Neutrophil (primary cell): Measurements from ENCODE around the gene DNAH11.
A peak's percentile ranks its signal among the peaks of the same experiment; 100 is the strongest.
"Not testable (repeated sequence)": the region's sequence is repeated elsewhere in the genome, so short reads cannot be mapped to it uniquely, and the experiment has no call there.

Experiments
- H3K27ac ChIP-seq: fragments of 200-600 bp; sonication (generic); 2 replicates; pipeline ENCODE4 v1.5.1; 2016; ENCODE audit warnings: mild to moderate bottlenecking, moderate library complexity
- H3K27me3 ChIP-seq: fragments of 200-600 bp; sonication (generic); 2 replicates; pipeline ENCODE4 v1.6.0; 2016; ENCODE audit warnings: mild to moderate bottlenecking
- H3K36me3 ChIP-seq: fragments of 200-600 bp; sonication (generic); 2 replicates; pipeline ENCODE4 v1.5.1; 2017
- H3K4me1 ChIP-seq, 2 experiments: fragments of 200-600 bp in 1 of 2; sonication (generic) in 1 of 2; 1 replicate in 1 of 2; 2 replicates in 1 of 2; pipeline versions ENCODE4 v1.5.1 to v1.6.1; 2013 to 2016; ENCODE audit warnings: low read depth in 1 of 2, low read length in 1 of 2, mild to moderate bottlenecking in 1 of 2, moderate library complexity in 1 of 2; ENCODE audit not compliant: control insufficient read depth in 1 of 2, insufficient read depth in 1 of 2
- H3K4me3 ChIP-seq, 2 experiments: fragments of 200-600 bp in 1 of 2; sonication (generic) in 1 of 2; 1 replicate in 1 of 2; 2 replicates in 1 of 2; pipeline ENCODE4 v1.5.1; 2013 to 2016; ENCODE audit warnings: low read depth in 1 of 2, low read length in 1 of 2, mild to moderate bottlenecking in 1 of 2, moderate library complexity in 1 of 2
- H3K9me3 ChIP-seq: fragments of 200-600 bp; sonication (generic); 2 replicates; pipeline ENCODE4 v1.5.1; 2016
- CTCF ChIP-seq: fragments of 200-600 bp; sonication (generic); IDR thresholded peaks from 2 replicates; pipeline ENCODE4 v1.5.1; 2016; ENCODE audit warnings: antibody characterized with exemption

Gene DNAH11

DNA sequence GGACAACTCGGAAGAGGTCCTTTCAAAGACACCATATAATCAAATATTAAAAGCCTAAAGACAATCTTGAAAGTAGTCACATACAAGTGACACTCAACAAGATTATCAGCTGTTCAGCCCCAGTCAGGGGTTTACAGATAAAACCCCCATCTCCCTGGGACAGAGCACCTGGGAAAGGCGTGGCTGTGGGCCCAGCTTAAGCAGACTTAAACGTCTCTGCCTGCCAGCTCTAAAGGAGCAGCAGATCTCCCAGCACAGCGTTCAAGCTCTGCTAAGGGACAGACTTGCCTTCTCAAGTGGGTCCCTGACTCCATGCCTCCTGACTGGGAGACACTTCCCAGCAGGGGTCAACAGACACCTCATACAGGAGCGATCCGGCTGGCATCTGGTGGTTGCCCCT lies 384.9 kb downstream of the DNAH11 start:
- no peak for TF ChIP-seq CTCF
- Histone ChIP-seq H3K27ac (peak overlapping the region; percentile 38), H3K4me1 (peaks cover 62 to 64% of the 10 kb centered on the region in 2 experiments), H3K27me3 (no peaks in the 10 kb centered on the region), H3K36me3 (no peaks in the 10 kb centered on the region), H3K4me3 (no peak overlapping the region), H3K9me3 (no peaks in the 10 kb centered on the region)

- H3K36me3 ChIP-seq, H3K4me3 ChIP-seq, H3K9me3 ChIP-seq, H3K27me3 ChIP-seq: not testable (repeated sequence)
- peaks cover 58 to 69% of the 10 kb centered on the region in 2 experiments for H3K4me1 ChIP-seq
- peak overlapping the region; percentile 79 for H3K27ac ChIP-seq
These were observed 390.5 kb downstream of the DNAH11 start for GRCh38 chr7:21933293-21933692.

DNA sequence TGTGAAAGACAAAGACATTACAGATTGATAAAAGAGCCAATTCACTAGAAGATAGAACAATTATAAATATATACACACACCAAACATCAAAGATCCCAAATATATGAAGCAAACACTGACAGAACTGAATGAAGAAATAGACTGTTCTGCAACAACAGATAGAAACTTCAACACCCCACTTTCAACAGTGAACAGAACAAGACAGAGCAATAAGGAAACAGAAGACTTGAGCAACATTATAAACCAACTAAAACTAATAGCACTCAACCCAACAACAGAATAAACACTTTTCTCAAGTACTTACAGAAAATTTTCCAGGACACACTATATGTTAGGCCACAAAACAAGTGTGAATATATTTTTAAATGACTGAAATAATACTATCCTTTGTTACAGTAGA lies 392.0 kb downstream of the DNAH11 start:
- Histone ChIP-seq H3K4me1 (peaks cover 62 to 73% of the 10 kb centered on the region in 2 experiments), H3K27ac (peak overlapping the region; percentile 79), H3K9me3 (no peaks in the 10 kb centered on the region), H3K4me3 (peak overlapping the region in 1 of 2 experiments; percentile 16), H3K27me3 (no peaks in the 10 kb centered on the region), H3K36me3 (no peaks in the 10 kb centered on the region)
- TF ChIP-seq CTCF = no peak

GRCh38 chr7:21938463-21938862 lies 395.6 kb downstream of the DNAH11 start:
- H3K27me3 ChIP-seq = no peaks in the 10 kb centered on the region
- no peaks in the 10 kb centered on the region for H3K36me3 ChIP-seq
- H3K27ac ChIP-seq = peak overlapping the region; percentile 54
- H3K4me1 ChIP-seq = peaks cover 78 to 91% of the 10 kb centered on the region in 2 experiments
- H3K4me3 ChIP-seq = no peak overlapping the region
- no peak for TF ChIP-seq CTCF
- no peaks in the 10 kb centered on the region for H3K9me3 ChIP-seq

DNA sequence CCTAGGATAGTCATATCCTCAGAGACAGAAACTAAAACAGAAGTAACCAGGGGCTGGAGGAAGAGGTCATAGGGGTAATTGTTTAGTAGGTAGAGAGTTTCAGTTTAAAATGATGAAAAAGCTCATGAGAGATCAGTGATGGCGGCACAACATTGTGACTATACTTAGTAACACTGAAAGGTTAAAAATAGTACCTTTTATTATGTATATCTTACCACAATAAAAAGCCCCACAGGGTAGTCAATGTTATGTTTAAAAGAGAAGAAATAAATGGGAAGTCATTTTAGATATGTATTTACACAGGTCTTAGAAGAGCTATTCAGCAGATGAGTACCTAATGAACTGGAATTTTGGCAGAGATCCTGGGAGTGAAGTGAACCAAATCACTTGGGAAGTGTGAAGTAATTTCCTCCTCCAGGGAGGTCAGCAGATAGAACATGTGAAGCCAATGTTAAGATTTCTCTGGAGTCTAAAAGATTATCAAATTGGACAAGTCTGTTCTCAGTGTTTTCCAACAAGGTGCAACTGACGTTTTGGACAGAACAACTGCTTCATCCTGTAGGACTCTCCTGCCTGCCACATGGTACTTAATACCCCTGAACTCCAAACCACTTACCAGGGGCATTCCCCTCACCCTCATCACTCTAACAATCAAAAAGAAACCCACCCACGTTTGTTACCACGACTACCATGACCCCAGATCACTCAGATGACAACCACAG lies 396.5 kb downstream of the DNAH11 start:
- TF ChIP-seq CTCF = no peak
- H3K27me3 ChIP-seq = no peaks in the 10 kb centered on the region
- H3K9me3 ChIP-seq = no peaks in the 10 kb centered on the region
- no peak overlapping the region for H3K4me3 ChIP-seq
- H3K27ac ChIP-seq = peak overlapping the region; percentile 54
- H3K36me3 ChIP-seq = no peaks in the 10 kb centered on the region
- H3K4me1 ChIP-seq = peaks cover 78 to 91% of the 10 kb centered on the region in 2 experiments

DNA sequence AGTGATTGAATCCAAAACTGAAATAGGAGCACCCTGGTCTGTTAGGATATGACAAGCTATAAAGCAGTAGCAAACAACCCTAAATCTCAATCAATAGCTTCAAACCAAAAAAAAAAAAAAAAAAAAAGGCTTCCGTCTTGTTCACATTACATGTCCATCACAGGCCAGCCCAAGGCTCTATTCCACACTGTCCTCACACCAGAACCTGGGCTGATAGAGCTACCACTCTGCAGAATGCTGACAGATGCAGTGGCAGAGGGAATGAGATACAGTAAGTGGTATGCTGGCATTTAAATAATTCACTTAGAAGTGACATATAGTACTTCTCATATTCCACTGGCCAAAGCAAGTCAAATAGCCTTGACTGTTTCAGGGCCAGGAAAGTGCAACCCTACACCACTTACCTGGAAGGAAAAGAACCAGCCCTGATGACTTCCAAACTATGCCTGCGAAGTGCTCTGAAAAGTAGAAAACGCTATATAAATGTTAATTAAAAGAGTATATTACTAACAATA lies 397.1 kb downstream of the DNAH11 start:
- H3K27ac ChIP-seq = peak overlapping the region; percentile 81
- no peak overlapping the region for H3K4me3 ChIP-seq
- H3K36me3 ChIP-seq = no peaks in the 10 kb centered on the region
- no peak for TF ChIP-seq CTCF
- H3K4me1 ChIP-seq = peaks cover 72 to 88% of the 10 kb centered on the region in 2 experiments
- no peaks in the 10 kb centered on the region for H3K27me3 ChIP-seq
- no peaks in the 10 kb centered on the region for H3K9me3 ChIP-seq
